C4-2B (cell line): ENCODE measurements around the gene ADGRB3.

Experiments used
- CTCF ChIP-seq: fragments of 450-650 bp; conservative IDR thresholded peaks from 2 replicates; pipeline ENCODE4 v1.5.1; 2017; ENCODE audit warnings: mild to moderate bottlenecking
- ZFX ChIP-seq: fragments of 450-650 bp; IDR thresholded peaks from 2 replicates; pipeline ENCODE4 v1.6.1; 2017

- no peak for TF ChIP-seq CTCF
- TF ChIP-seq ZFX = no peak
Measured at GRCh38 chr6:69314531-69314930, 679.4 kb downstream of the ADGRB3 start.
